H1 (cell line): Measurements from ENCODE around the gene ATF7. TPM values are rescaled to one million over a fixed set of nuclear protein-coding genes. Genes with fewer than 3 reads are reported as not detected.
A peak's percentile ranks its signal among the peaks of the same experiment; 100 is the strongest.

Experiments
- CTCF ChIA-PET: fragments of 300-600 bp; sonication (Branson Sonifier 250); formaldehyde crosslinking; loops from one replicate; lab custom pipeline; 2021; ENCODE audit not compliant: partially characterized antibody; lab: Charles Lee
- POLR2A ChIA-PET: fragments of 300-600 bp; sonication (Branson Sonifier 250); formaldehyde crosslinking; loops from one replicate; lab custom pipeline; 2021; ENCODE audit warnings: inconsistent platforms; ENCODE audit not compliant: partially characterized antibody; lab: Charles Lee
- DNase-seq, 2 experiments: peaks; one replicate each; pipeline versions ENCODE4 v3.0.0 to v3.0.0-alpha.2; 2010 to 2022; ENCODE audit warnings: low spot score in 2 of 2, low read depth in 1 of 2, mixed read lengths in 1 of 2
- FAIRE-seq: peaks from 2 replicates; lab custom pipeline; 2011; peaks lifted over from hg19 to GRCh38; lab: Jason Lieb, UNC
- H2AFZ ChIP-seq: 2 replicates; pipeline ENCODE4 v1.8.1; 2012; ENCODE audit warnings: low read length, inconsistent platforms
- H2AK5ac ChIP-seq: 2 replicates; pipeline ENCODE4 v1.6.1; 2013; ENCODE audit warnings: low read depth, low read length
- H2BK120ac ChIP-seq: replicated peaks from 2 replicates; pipeline ENCODE3; 2013; ENCODE audit warnings: low read depth, low read length, inconsistent platforms
- H2BK12ac ChIP-seq: 2 replicates; pipeline ENCODE4 v1.6.1; 2013; ENCODE audit warnings: low read depth, low read length
- H2BK15ac ChIP-seq: 2 replicates; pipeline ENCODE4 v1.6.1; 2013; ENCODE audit warnings: low read length
- H2BK20ac ChIP-seq: 2 replicates; pipeline ENCODE4 v1.6.1; 2013; ENCODE audit warnings: low read length
- H2BK5ac ChIP-seq: 2 replicates; pipeline ENCODE4 v1.6.1; 2013; ENCODE audit warnings: low read depth, low read length
- H3K14ac ChIP-seq: 2 replicates; pipeline ENCODE4 v1.6.1; 2013; ENCODE audit warnings: inconsistent platforms; ENCODE audit not compliant: insufficient read length
- H3K18ac ChIP-seq: 2 replicates; pipeline ENCODE4 v1.6.1; 2013; ENCODE audit warnings: low read length; ENCODE audit errors: extremely low read depth
- H3K23ac ChIP-seq: 2 replicates; pipeline ENCODE4 v1.6.1; 2013; ENCODE audit warnings: inconsistent platforms; ENCODE audit not compliant: insufficient read length
- H3K23me2 ChIP-seq: 2 replicates; pipeline ENCODE4 v1.6.1; 2013; ENCODE audit warnings: low read depth, low read length
- H3K27ac ChIP-seq: 2 replicates; pipeline ENCODE4 v1.6.1; 2011; ENCODE audit warnings: low read depth, low read length, inconsistent platforms
- H3K27me3 ChIP-seq, 4 experiments: replicated peaks in 1 of 4; 1 replicate in 1 of 4; 2 replicates in 3 of 4; pipeline versions ENCODE4 v1.6.1 to v1.8.1; 2011 to 2013; ENCODE audit warnings: low read length in 3 of 4, mild to moderate bottlenecking in 3 of 4, inconsistent platforms in 2 of 4, mixed read lengths in 2 of 4, moderate library complexity in 1 of 4; ENCODE audit not compliant: control insufficient read depth in 3 of 4, insufficient read depth in 3 of 4; ENCODE audit errors: extremely low read depth in 1 of 4
- H3K36me3 ChIP-seq, 4 experiments: 2 replicates each; pipeline versions ENCODE4 v1.6.1 to v1.8.1; 2011 to 2013; ENCODE audit warnings: mild to moderate bottlenecking in 4 of 4, low read length in 3 of 4, moderate library complexity in 2 of 4, control low read depth in 1 of 4, inconsistent platforms in 1 of 4; ENCODE audit not compliant: insufficient read depth in 4 of 4, control insufficient read depth in 2 of 4
- H3K4ac ChIP-seq: replicated peaks from 2 replicates; pipeline ENCODE3; 2013; ENCODE audit warnings: low read length, low read depth, mixed read lengths, inconsistent platforms; ENCODE audit not compliant: insufficient read length
- H3K4me1 ChIP-seq, 4 experiments: replicated peaks in 1 of 4; 1 replicate in 1 of 4; 2 replicates in 3 of 4; pipeline versions ENCODE4 v1.6.1 to v1.8.1; 2011 to 2013; ENCODE audit warnings: low read length in 3 of 4, inconsistent platforms in 2 of 4, mixed read lengths in 1 of 4; ENCODE audit not compliant: insufficient read depth in 4 of 4, control insufficient read depth in 3 of 4
- H3K4me2 ChIP-seq, 2 experiments: 2 replicates each; pipeline versions ENCODE4 v1.6.1 to v1.8.1; 2011 to 2013; ENCODE audit warnings: low read depth in 2 of 2, low read length in 2 of 2, control low read depth in 1 of 2, inconsistent platforms in 1 of 2, mild to moderate bottlenecking in 1 of 2; ENCODE audit not compliant: insufficient read depth in 1 of 2
- H3K4me3 ChIP-seq, 4 experiments: fragments of 200-600, 300-600 bp in 1 of 4; sonication (generic), shearing (Covaris generic), sonication (Bioruptor Twin) in 1 of 4; 2 replicates each; pipeline versions ENCODE4 v1.5.1 to v1.8.1; 2011 to 2016; ENCODE audit warnings: low read length in 4 of 4, low read depth in 3 of 4, control low read depth in 2 of 4, inconsistent platforms in 2 of 4, mild to moderate bottlenecking in 2 of 4, mixed read lengths in 1 of 4, moderate library complexity in 1 of 4; ENCODE audit not compliant: insufficient read depth in 2 of 4; ENCODE audit errors: extremely low read depth in 1 of 4
- H3K56ac ChIP-seq: replicated peaks from 2 replicates; pipeline ENCODE3; 2013; ENCODE audit warnings: low read depth, mild to moderate bottlenecking, mixed read lengths, low read length, inconsistent platforms; ENCODE audit not compliant: insufficient read length
- H3K79me1 ChIP-seq: 2 replicates; pipeline ENCODE4 v1.6.1; 2013; ENCODE audit warnings: low read depth, low read length, control low read depth
- H3K79me2 ChIP-seq, 2 experiments: 2 replicates each; pipeline versions ENCODE4 v1.6.1 to v1.8.1; 2012 to 2013; ENCODE audit warnings: low read length in 2 of 2, mild to moderate bottlenecking in 2 of 2, inconsistent platforms in 1 of 2; ENCODE audit not compliant: insufficient read depth in 2 of 2, control insufficient read depth in 1 of 2
- H3K9ac ChIP-seq, 4 experiments: replicated peaks in 1 of 4; 1 replicate in 1 of 4; 2 replicates in 3 of 4; pipeline versions ENCODE4 v1.6.1 to v1.8.1; 2011 to 2013; ENCODE audit warnings: low read depth in 3 of 4, low read length in 3 of 4, control low read depth in 2 of 4, mild to moderate bottlenecking in 2 of 4, moderate library complexity in 2 of 4, inconsistent platforms in 1 of 4; ENCODE audit errors: extremely low read depth in 1 of 4
- H3K9me3 ChIP-seq, 2 experiments: 2 replicates each; pipeline versions ENCODE4 v1.6.1 to v1.8.1; 2012 to 2013; ENCODE audit warnings: mild to moderate bottlenecking in 2 of 2, moderate library complexity in 2 of 2, control low read depth in 1 of 2, inconsistent platforms in 1 of 2, low read depth in 1 of 2, low read length in 1 of 2, mixed read lengths in 1 of 2; ENCODE audit not compliant: insufficient read depth in 2 of 2
- H4K20me1 ChIP-seq, 2 experiments: replicated peaks in 1 of 2; 2 replicates each; pipeline versions ENCODE3 to v1.8.1; 2011 to 2013; ENCODE audit warnings: inconsistent platforms in 2 of 2, low read length in 2 of 2, mild to moderate bottlenecking in 1 of 2; ENCODE audit not compliant: insufficient read depth in 2 of 2, control insufficient read depth in 1 of 2
- H4K5ac ChIP-seq: 2 replicates; pipeline ENCODE4 v1.6.1; 2013; ENCODE audit warnings: low read length, low read depth, mixed read lengths, inconsistent platforms; ENCODE audit not compliant: insufficient read length
- H4K8ac ChIP-seq: 2 replicates; pipeline ENCODE4 v1.8.0; 2013; ENCODE audit warnings: mild to moderate bottlenecking, moderate library complexity, low read length, inconsistent platforms; ENCODE audit not compliant: insufficient read depth; ENCODE audit errors: extremely low read depth
- H4K91ac ChIP-seq: replicated peaks from 2 replicates; pipeline ENCODE3; 2013; ENCODE audit warnings: low read length, mixed read lengths, inconsistent platforms; ENCODE audit not compliant: insufficient read length
- GABPA ChIP-seq: IDR thresholded peaks from 2 replicates; pipeline ENCODE4 v1.6.1; 2011; ENCODE audit warnings: mild to moderate bottlenecking, low read length, moderate library complexity, borderline replicate concordance; ENCODE audit not compliant: insufficient read depth
- WGBS, 2 experiments: shearing (Covaris generic) in 1 of 2; methylation state at CpG; one replicate each; pipeline versions ENCODE4 v1.1.6 to v1.1.7; 2013 to 2015; ENCODE audit warnings: low lambda C conversion rate in 2 of 2, mixed read lengths in 2 of 2, inconsistent platforms in 1 of 2, low coverage in 1 of 2, missing lambda C conversion rate in 1 of 2; ENCODE audit not compliant: insufficient replicate concordance in 2 of 2, insufficient coverage in 1 of 2, insufficient read length in 1 of 2; ENCODE audit errors: extremely low coverage in 1 of 2, missing lambda C conversion rate in 1 of 2; 5-methylcytosine and 5-hydroxymethylcytosine counted together
- polyA plus RNA-seq, 7 experiments: library from polyadenylated mRNA; depleted of rRNA in 3 of 7; stranded (reverse) in 5 of 7; unstranded in 2 of 7; fragments of >200 nt in 5 of 7; fragments of 200-250 nt in 2 of 7; gene quantifications; 1 replicate in 5 of 7; 2 replicates in 1 of 7; 4 replicates in 1 of 7; pipeline versions ENCODE4 v1.2.1 to v1.2.3, GENCODE V29; 2011 to 2013; ENCODE audit warnings: missing spikeins in 2 of 7, mixed read lengths in 2 of 7
- total RNA-seq: library from RNA; stranded (reverse); fragmentation: NEBNext Ultra II Directional; extraction: Animal tissue kit (Norgen Biotek cat#: 25700); gene quantifications from 2 replicates; pipeline ENCODE4 v1.2.1, GENCODE V29; 2021

The ATF7 gene
- total and polyA plus RNA-seq, 2 of the 8 experiments (the other 6 are each of a cell fraction or from before 2014, with no cell fraction given), result 10.1 to 16.6 TPM

GRCh38 chr12:53624956-53625355 is 1.2 kb downstream of the ATF7 start:
- 91% methylated on average over 4 of the region's 4 CpGs; no CpG with 5 or more reads in 1 of the 2 experiments for WGBS, 2 experiments
- peaks cover 0 to 36% of the 10 kb centered on the region in 2 experiments; a peak in 2 of 4 replicates for H3K79me2 ChIP-seq
- no peaks in the 10 kb centered on the region for H3K9me3 ChIP-seq
- H3K79me1 ChIP-seq, result peaks cover 3% of the 10 kb centered on the region; the same call in 1 of the 2 replicates
- H2AFZ ChIP-seq, result no peak overlapping the region
- no peak overlapping the region; the same call in 1 of the 2 replicates for H3K18ac ChIP-seq
- peaks cover 0 to 7% (median 3%) of the 10 kb centered on the region in 4 experiments; a peak in 4 of 7 replicates for H3K4me1 ChIP-seq
- peak overlapping the region; percentile 67 to 97 for H3K4me2 ChIP-seq
- H3K23me2 ChIP-seq, result peaks cover 2% of the 10 kb centered on the region; the same call in 1 of the 2 replicates
- no peak overlapping the region for H3K27ac ChIP-seq
- no peaks in the 10 kb centered on the region for H4K20me1 ChIP-seq
- H2BK5ac ChIP-seq, result no peak overlapping the region
- H2BK12ac ChIP-seq, result 0 out of 2 replicates have a peak overlapping the region, but pooled peaks have one; percentile 31
- H4K8ac ChIP-seq, result no peak overlapping the region
- no peak overlapping the region for H3K23ac ChIP-seq
- H2BK15ac ChIP-seq, result 0 out of 2 replicates have a peak overlapping the region, but pooled peaks have one; percentile 72
- no peak overlapping the region for H3K14ac ChIP-seq
- H2BK20ac ChIP-seq, result no peak overlapping the region
- H3K9ac ChIP-seq, result peak overlapping the region in 1 of 4 experiments; percentile 19; a peak in 2 of 7 replicates
- no peak overlapping the region for H3K4ac ChIP-seq
- H4K91ac ChIP-seq, result no peak overlapping the region
- no peaks in the 10 kb centered on the region for H3K36me3 ChIP-seq
- no peaks in the 10 kb centered on the region for H3K27me3 ChIP-seq
- H4K5ac ChIP-seq, result no peak overlapping the region
- H3K4me3 ChIP-seq, result peak overlapping the region; percentile 29 to 78 (median 48); a peak in 7 of 8 replicates
- FAIRE-seq (no peak), DNase-seq (no peak)
- POLR2A ChIA-PET, result interaction anchor here (0.6 to 10.4 kb wide), 7 partner anchors 9 to 103 kb away, joined by 3 to 53 read pairs (median 5); partner anchors contain the start of genes ATP5MC2 and CALCOCO1
- CTCF ChIA-PET, result interaction anchor here (1.0 to 1.4 kb wide), 2 partner anchors 13 to 50 kb away, joined by 4 read pairs; no protein-coding TSS in a partner anchor
- no peak overlapping the region for H2BK120ac ChIP-seq
- H3K56ac ChIP-seq, result no peak overlapping the region
- H2AK5ac ChIP-seq, result no peak overlapping the region; the same call in 1 of the 2 replicates
- no peak for TF ChIP-seq GABPA
